A673 (cell line): Measurements from ENCODE around the gene HYOU1. TPM values are rescaled to one million over a fixed set of nuclear protein-coding genes. Genes with fewer than 3 reads are reported as not detected.
"Not testable (repeated sequence)": the region's sequence is repeated elsewhere in the genome, so short reads cannot be mapped to it uniquely, and the experiment has no call there.

Source experiments
- BruUV-seq: library from RNA; stranded (reverse); fragments of 400-500 nt; replicated peaks from 2 replicates; lab custom pipeline; 2021; lab: Mats Ljungman, UMichigan
- CTCF ChIA-PET: fragments of 300-600 bp; sonication (Branson Sonifier 250); formaldehyde crosslinking; loops from one replicate; lab custom pipeline; 2022; ENCODE audit warnings: antibody characterized with exemption; lab: Charles Lee
- POLR2A ChIA-PET: fragments of 300-600 bp; sonication (Branson Sonifier 250); formaldehyde crosslinking; loops from one replicate; lab custom pipeline; 2022; ENCODE audit warnings: antibody characterized with exemption; ENCODE audit not compliant: low non-redundant PET; lab: Charles Lee
- DNase-seq: peaks from one replicate; pipeline ENCODE4 v3.0.0-alpha.2; 2015; ENCODE audit warnings: low spot score
- H3K27ac ChIP-seq: fragments of 200-600 bp; sonication (generic); 2 replicates; pipeline ENCODE4 v1.5.1; 2016; ENCODE audit warnings: mixed run types, low read depth, mild to moderate bottlenecking, mixed read lengths, antibody characterized with exemption, low read length; ENCODE audit not compliant: poor library complexity, severe bottlenecking
- H3K27me3 ChIP-seq: fragments of 200-600 bp; sonication (generic); replicated peaks from 2 replicates; pipeline ENCODE4 v1.6.1; 2017; ENCODE audit warnings: mixed run types, low read depth, mild to moderate bottlenecking, mixed read lengths, antibody characterized with exemption, low read length; ENCODE audit not compliant: insufficient read depth, poor library complexity
- H3K36me3 ChIP-seq: fragments of 200-600 bp; sonication (generic); 2 replicates; pipeline ENCODE4 v1.6.1; 2016; ENCODE audit warnings: mixed run types, mild to moderate bottlenecking, mixed read lengths, antibody characterized with exemption, low read length; ENCODE audit not compliant: insufficient read depth, poor library complexity, severe bottlenecking
- H3K4me1 ChIP-seq: fragments of 200-600 bp; sonication (generic); 2 replicates; pipeline ENCODE4 v1.6.1; 2017; ENCODE audit warnings: mixed run types, mild to moderate bottlenecking, mixed read lengths, antibody characterized with exemption, low read length; ENCODE audit not compliant: insufficient read depth, poor library complexity, severe bottlenecking
- H3K4me3 ChIP-seq: fragments of 200-600 bp; sonication (generic); 2 replicates; pipeline ENCODE4 v1.5.1; 2016; ENCODE audit warnings: low read depth, mixed run types, mild to moderate bottlenecking, mixed read lengths, low read length; ENCODE audit not compliant: poor library complexity, severe bottlenecking
- H3K9me3 ChIP-seq: fragments of 200-600 bp; sonication (generic); 2 replicates; pipeline ENCODE4 v1.6.1; 2016; ENCODE audit warnings: mixed run types, low read depth, mild to moderate bottlenecking, mixed read lengths, antibody characterized with exemption, low read length; ENCODE audit not compliant: poor library complexity, severe bottlenecking
- CTCF ChIP-seq: fragments of 300-800, 200-600 bp; sonication (generic); conservative IDR thresholded peaks from 2 replicates; pipeline ENCODE4 v1.5.1; 2017; ENCODE audit warnings: low read depth, mild to moderate bottlenecking, antibody characterized with exemption, low read length, moderate library complexity, mixed read lengths
- EZH2 ChIP-seq: fragments of 200-600 bp; sonication (generic); IDR thresholded peaks from 2 replicates; pipeline ENCODE4 v1.6.1; 2017; ENCODE audit warnings: borderline replicate concordance, low read depth, mild to moderate bottlenecking, mixed read lengths, antibody characterized with exemption, low read length; ENCODE audit not compliant: poor library complexity, severe bottlenecking
- intact Hi-C: fragments of 100-400 bp; cut with micrococcal nuclease; formaldehyde crosslinking; loops from one replicate; pipeline ENCODE4 v1.10.0; 2022; ENCODE audit not compliant: unreplicated experiment
- total RNA-seq: library from RNA; stranded (reverse); gene quantifications from 2 replicates; pipeline ENCODE4 v1.2.3, GENCODE V29; 2021

Gene HYOU1
- total RNA-seq, 1 experiment from 2014 or later, result 315 TPM

- intact Hi-C loops, result no loop called here
- Histone ChIP-seq H3K9me3 (no peaks in the 10 kb centered on the region), H3K27me3 (no peaks in the 10 kb centered on the region), H3K27ac (no peak overlapping the region), H3K36me3 (peaks cover 50% of the 10 kb centered on the region), H3K4me1 (no peaks in the 10 kb centered on the region), H3K4me3 (no peak overlapping the region)
- CTCF ChIA-PET, result no interaction called here
- no TSS peak for BruUV-seq
- no peak for DNase-seq
- TF ChIP-seq EZH2, result no peak
- TF ChIP-seq CTCF, result peak; percentile 39
- POLR2A ChIA-PET, result no interaction called here
Observed at GRCh38 chr11:119044708-119045107, 12.3 kb downstream of the HYOU1 start.

DNA sequence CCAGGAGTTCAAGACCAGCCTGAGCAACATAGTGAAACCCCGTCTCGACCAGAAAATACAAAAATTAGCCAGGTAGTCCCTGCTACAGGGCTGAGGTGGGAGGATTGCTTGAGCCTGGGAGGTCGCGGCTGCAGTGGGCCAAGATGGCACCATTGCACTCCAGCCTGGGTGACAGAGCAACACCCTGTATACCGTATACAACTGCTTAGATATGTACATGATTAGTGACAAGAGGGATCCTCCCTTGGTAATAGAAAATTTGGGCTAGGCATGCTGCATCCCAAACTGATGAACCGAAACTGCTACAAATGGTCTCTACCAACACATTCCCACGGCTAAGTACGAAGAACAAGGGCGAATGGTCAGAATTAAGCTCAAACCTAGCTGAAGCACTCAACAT lies 14.1 kb downstream of the HYOU1 start:
- no peaks in the 10 kb centered on the region for H3K27me3 ChIP-seq
- H3K4me1 ChIP-seq, result no peaks in the 10 kb centered on the region
- DNase-seq, result no peak
- no peak overlapping the region for H3K27ac ChIP-seq
- ChIA-PET POLR2A (no interaction called here), CTCF (no interaction called here)
- H3K4me3 ChIP-seq, result no peak overlapping the region
- intact Hi-C loops, result no loop called here
- H3K9me3 ChIP-seq, result no peaks in the 10 kb centered on the region
- TF ChIP-seq CTCF, result no peak
- no peak for TF ChIP-seq EZH2
- BruUV-seq, result no TSS peak
- peaks cover 32% of the 10 kb centered on the region for H3K36me3 ChIP-seq

GRCh38 chr11:119041821-119042514 lies 15.0 kb downstream of the HYOU1 start:
- CTCF ChIA-PET, result no interaction called here
- intact Hi-C loops, result no loop called here
- no peaks in the 10 kb centered on the region for H3K9me3 ChIP-seq
- no peak for TF ChIP-seq EZH2
- TF ChIP-seq CTCF, result no peak
- H3K27me3 ChIP-seq, result no peaks in the 10 kb centered on the region
- no peaks in the 10 kb centered on the region for H3K4me1 ChIP-seq
- H3K36me3 ChIP-seq, result peaks cover 22% of the 10 kb centered on the region
- POLR2A ChIA-PET, result no interaction called here
- BruUV-seq, result no TSS peak
- H3K27ac ChIP-seq, result no peak overlapping the region
- H3K4me3 ChIP-seq, result no peak overlapping the region
- DNase-seq, result no peak

DNA sequence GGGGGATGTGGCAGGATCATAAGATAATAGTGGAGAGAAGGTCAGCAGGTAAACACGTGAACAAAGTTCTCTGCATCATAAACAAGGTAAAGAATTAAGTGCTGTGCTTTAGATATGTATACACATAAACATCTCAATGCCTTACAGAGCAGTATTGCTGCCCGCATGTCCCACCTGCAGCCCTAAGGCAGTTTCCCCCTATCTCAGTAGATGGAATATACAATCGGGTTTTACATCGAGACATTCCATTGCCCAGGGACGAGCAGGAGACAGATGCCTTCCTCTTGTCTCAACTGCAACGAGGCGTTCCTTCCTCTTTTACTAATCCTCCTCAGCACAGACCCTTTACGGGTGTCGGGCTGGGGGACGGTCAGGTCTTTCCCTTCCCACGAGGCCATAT lies 17.5 kb downstream of the HYOU1 start:
- H3K9me3 ChIP-seq, H3K36me3 ChIP-seq, H3K27me3 ChIP-seq, BruUV-seq, H3K27ac ChIP-seq, H3K4me3 ChIP-seq, CTCF ChIA-PET, intact Hi-C loops, DNase-seq, H3K4me1 ChIP-seq, POLR2A ChIA-PET: not testable (repeated sequence)
